T1000 (cell line): Measurements from ENCODE around the gene ACADL.

Experiments
- DNase-seq: peaks from one replicate; lab custom pipeline; 2025; ENCODE audit warnings: mixed read lengths; lab: John Stamatoyannopoulos, UW

ACADL gene

GRCh38 chr2:210170196-210170445 lies 55.1 kb downstream of the ACADL start:
- no peak for DNase-seq

- no peak for DNase-seq
Observed at GRCh38 chr2:210169516-210170195, 55.6 kb downstream of the ACADL start.

- DNase-seq, result no peak
Observed at GRCh38 chr2:210167227-210167626, 58.0 kb downstream of the ACADL start.

GRCh38 chr2:210162466-210163124 lies 62.7 kb downstream of the ACADL start:
- DNase-seq, result no peak

GRCh38 chr2:210159059-210159458 lies 66.2 kb downstream of the ACADL start:
- no peak for DNase-seq

- DNase-seq, result no peak
Observed at GRCh38 chr2:210158236-210158635, 67.0 kb downstream of the ACADL start.

- DNase-seq, result no peak
Observed at GRCh38 chr2:210157526-210157925, 67.7 kb downstream of the ACADL start.

- DNase-seq, result no peak
Observed at GRCh38 chr2:210147614-210148013, 77.6 kb downstream of the ACADL start.
